MV-4-11 (cell line): ENCODE measurements around the gene EMC10.

Experiments used
- DNase-seq: peaks from one replicate; lab custom pipeline; 2025; lab: John Stamatoyannopoulos, UW

Gene EMC10

DNA sequence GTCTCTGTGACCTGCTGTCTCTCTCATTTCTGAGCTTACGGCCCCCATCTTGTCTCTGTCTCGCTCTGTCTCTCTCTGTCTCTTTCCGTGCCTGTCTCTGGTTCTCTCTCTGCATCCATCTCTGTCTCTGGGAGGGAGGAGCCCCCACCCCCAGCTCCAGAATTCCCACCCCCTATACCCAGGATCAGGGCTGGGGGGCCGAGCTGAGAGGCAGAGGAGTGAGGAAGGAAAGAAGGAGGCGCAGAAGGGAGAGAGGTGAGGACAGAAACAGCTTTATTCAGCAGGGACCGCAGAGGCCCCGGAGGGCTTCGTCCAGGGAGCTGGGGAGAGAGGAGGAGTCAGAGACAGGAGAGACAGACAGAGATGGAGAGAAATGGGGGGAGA, 20.7 kb downstream of the EMC10 start:
- no peak for DNase-seq

DNA sequence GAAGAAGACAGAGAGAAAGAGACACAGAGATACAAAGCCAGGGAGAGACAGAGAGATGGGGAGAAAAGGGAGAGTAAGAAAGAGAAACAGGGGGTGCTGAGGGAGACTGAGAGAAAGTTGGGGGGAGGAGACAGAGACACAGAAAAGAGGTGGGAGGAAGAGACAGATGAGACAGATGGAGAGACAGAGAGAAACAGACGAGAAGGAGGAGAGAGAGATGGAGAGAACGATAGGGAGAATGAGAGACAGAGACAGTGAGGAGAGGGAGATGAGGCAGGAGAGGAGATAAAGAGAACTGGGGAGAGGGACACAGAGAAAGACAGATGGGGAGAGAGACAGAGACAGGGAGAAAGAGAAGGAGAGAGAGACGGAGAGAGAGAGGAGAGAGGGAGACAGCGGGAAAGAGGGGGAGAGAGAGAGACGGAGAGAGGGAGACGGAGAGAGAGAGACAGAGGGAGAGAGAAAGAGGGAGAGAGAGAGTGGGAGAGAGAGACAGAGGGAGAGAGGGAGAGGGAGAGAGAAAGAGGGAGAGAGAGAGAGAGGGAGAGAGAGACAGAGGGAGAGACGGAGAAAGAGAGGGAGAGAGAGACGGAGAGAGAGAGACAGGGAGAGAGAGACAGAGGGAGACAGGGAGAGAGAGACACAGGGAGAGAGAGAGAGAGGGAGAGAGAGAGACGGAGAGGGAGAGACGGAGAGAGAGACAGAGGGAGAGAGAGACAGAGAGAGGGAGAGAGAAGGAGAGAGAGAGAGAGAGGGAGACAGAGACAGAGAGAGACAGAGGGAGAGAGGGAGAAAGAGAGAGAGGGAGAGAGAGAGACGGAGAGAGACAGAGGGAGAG, 22.1 kb downstream of the EMC10 start:
- DNase-seq: no peak

DNA sequence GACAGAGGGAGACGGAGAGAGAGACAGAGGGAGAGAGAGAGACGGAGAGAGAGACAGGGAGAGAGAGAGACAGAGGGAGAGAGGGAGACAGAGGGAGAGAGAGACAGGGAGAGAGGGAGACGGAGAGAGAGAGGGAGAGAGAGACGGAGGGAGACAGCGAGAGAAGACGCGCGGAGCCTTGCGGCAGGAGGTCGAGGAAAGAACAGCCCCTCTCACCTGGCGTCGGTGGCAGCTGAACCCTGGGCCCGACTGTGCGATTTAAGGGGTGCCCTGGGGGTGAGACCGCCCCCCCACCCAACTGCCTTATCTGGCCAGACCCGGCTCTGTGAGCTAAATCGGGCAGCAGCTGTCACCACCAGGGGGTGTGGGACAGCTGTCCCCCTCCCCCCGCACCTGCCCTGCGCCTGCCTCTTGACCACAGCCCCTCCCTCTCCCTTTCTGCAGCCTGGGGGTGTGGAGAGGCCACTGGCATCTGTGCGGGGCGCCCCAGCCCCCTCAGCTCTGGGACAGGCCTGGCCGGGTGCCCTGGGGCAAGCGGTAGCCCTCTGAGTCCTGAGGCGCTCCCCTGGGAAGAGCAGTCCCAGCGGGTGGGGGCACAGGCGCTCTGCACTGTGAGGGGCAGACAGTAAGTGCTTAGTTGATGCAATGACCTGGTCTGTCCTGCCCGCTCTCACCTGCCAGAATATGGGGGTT, 23.9 kb downstream of the EMC10 start:
- no peak for DNase-seq

DNA sequence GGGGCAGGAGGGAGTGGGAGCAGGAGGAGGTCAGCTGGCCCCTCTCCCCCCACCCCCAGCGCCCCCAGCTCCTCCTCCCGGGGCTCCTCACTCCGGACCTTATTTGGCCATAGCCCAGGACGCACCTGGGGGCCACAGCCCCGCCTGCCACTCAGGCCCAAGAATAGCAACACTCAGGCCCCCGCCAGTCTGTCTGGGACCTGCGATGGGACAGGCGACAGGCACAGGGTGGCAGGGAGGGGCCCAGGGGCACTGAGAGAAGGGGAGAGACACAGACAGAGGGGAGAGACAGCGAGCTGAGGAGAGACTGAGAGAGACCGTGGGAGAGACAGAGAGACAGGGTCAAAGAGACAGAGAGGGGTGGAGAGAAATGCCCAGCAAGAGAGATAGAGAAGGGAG, 24.4 kb downstream of the EMC10 start:
- DNase-seq: no peak

DNA sequence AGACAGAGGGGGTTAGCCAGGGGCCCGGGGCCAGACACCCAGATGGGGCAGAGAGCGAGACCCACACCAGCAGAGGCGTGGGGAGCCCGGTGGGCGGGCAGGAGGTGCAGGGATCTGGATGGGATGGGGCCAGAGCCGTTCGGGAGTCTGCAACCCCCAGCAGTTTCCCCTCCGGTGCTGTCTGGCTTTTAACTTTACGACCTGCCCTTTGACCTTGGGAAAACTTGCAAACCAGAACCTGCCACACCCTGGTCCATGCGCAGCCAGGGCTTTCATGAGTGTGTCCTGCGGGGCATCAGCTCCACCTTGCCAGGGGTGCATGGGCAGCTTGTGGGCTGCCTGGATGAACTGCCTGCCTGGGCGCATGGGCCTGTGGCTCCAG, 24.9 kb downstream of the EMC10 start:
- no peak for DNase-seq

DNA sequence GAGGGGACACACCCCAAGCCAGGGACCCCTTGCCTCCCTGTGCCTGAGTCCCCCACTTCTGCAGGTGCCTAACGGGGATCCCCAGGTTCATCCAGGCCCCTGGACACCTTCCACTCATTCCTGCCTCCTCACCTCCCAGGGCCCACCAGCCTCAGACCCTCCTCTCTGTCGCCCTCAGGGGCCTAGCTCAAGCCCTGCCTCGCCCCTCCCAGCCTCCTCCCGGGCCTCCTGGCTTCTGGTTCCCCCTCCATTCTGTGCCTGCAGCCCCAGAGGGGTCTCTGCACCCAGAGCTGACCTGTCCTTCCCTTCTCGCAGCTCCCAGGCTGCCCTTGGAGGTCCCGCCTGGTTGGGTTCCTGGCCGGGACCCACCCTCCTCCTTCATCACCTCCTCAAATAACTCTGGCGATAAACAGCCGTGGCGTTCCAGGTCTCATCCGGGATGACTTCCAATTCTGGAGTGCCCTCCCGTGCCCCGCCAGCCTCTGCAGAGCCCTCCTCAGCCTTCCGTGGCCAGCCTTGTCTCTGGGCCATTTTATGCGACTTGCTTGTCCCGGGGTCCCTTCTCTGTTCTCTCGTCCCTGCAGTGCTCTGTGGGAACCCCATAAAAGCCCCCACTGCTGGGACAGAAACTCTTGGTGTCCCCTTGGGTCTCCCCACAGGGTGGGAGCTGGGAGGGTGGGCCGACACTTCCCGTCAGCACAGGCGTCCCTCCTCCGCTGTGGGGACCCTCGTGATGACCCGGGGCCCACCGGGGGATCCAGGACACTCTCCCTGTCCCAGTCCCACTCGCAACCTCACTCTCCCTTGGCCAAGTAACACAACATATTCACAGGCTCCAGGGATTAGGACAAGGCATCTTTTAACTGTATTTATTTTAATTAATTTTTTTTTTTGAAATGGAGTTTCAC, 25.5 kb downstream of the EMC10 start:
- no peak for DNase-seq

DNA sequence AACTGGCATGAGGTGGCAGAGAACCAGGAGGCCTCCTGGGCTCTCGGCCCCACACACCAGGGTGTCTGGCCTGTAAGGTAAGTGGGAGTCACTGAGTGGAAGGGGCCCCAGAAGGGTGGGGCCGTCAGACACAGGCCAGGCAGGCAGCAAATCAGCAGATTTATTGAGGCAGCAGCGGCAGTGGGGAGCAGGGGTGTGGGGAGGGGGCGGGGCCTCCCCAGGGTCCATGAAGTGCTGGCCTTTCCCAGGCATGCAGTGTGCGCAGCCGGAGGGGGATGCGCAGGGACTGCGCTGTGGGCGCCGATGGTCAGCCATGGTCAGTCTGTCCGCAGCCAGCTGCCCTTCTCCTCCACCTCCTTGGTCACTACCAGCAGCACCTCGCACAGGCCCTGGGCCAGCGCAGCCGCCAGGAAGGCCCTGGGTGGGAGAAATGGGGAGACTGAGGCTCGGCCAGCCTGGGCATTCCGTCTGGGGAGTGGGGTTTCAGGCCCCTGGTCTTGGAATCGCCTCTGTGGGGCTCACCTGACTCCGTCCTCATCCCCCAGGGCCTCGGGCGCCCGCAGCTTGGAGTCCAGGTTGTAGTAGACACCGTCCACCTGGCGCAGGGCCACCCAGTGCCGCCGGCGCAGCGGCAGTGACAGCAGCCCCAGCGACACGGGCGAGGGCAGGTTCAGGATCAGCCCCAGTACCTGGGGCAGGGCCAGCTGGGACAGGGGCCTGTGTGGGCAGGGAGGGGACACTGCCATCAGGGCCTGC, 29.7 kb downstream of the EMC10 start:
- DNase-seq: no peak

DNA sequence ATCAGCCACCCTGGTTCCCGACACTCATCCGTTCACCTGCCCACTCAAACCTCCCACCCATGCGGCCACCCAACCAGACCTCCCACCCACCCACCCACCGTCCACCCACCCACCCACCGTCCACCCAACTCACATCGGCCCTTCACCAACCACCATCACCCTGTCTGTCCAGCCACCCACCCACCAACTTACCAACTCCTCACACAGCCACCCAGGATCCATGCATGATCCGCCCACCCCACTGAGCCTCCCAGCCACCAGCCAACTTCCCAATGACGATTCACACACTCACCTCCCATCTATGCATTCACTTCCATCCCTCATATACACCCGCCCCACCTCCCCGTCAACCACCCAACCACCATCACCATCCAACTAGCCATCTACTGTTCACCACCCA, 30.4 kb downstream of the EMC10 start:
- no peak for DNase-seq

DNA sequence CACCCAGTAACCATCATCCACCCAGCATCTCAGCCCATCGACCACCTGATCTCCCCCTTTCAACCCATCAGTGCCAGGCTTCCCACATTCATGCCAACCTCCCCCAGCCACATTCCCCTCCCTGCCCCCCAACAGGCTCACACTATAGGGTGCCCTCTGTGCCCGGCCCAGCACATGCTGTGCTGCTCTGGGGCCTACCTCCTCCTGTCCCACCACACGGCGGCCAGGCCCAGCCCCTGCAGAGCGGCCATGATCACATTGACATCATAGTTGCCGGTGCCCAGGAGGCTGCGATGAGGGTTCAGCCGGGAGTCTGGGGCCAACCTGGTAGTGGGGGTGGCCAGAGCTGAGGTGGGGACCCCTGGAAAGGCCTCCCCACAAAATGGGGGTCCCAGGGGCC, 31.1 kb downstream of the EMC10 start:
- DNase-seq: no peak

DNA sequence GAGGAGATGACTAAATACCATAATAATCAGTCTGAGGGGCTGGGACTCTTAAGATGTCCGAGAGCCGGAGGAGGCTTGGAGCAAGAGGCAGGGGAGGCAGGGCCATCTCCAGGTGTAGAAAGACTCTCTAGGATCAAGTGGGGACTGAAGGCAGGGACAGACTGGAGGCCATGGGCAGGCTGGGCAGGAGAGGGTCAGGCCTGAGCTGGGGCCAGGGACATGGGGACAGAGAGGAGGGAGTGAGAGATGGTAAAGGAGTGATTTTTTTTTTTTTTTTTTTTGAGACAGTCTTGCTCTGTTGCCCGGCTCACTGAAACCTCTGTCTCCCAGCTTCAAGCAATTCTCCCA, 32.5 kb downstream of the EMC10 start:
- no peak for DNase-seq

DNA sequence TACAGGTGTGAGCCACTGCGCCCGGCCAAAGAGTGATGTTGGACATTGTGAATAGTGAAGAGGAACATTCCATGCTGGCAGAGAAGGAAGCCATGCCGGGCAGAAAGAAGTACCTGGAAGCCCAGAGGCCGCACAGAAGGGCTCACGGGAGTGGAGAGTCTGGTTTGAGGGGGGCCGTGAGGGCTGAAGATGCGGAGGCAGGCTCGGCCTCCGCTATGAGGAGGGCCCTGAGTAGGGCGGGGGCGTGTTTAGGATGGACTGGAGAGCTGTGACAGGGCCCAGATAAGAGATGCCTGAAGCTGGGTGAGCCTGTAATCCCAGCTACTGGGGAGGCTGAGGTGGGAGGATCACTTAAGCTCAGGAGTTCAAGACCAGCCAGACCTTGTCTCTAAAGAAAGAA, 33.1 kb downstream of the EMC10 start:
- DNase-seq: no peak

DNA sequence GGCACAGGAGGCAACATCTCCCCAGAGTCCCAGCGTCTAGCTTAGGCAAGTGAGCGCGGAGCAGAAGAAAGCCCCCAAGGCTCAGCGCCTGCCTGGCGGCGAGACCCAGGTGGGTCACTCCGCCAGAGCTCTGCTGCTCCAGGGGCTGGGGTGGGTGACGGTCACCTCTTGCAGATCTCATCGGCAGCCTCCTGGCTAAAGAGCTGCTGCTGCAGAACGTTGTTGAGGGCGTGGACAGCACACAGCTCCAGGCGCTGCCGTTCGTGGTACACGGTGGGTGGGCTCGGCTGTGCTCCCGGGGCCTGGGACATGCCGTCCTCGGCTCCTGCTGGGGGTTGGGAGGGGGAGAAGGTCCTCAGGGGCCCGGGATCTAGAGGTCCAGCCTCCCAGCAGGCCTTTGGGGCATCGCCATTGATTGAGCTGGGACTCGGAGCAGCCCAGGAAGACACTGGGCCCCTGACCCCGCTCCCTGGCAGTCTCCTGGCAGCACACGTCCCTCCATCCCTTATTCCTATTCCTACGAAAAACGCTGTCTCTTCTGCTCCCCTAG, 33.9 kb downstream of the EMC10 start:
- DNase-seq: no peak

DNA sequence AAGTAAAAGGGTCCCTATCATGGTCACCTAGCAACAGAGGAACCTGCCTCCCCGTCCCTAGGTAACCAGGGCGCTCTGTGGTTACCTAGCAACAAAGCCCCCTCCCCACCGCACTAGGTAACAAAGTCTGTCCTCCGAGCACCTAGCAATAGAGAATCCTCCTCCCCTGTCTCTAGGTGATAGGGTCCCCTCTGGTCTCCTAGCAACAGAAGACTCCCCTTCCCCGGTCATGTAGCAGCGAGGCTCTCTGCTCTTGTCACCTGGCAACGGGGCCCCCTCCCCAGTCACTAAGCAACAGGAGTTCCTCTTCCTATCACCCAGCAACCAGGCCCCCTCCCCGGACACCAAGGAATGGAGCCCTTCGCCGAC, 34.4 kb downstream of the EMC10 start:
- no peak for DNase-seq

DNA sequence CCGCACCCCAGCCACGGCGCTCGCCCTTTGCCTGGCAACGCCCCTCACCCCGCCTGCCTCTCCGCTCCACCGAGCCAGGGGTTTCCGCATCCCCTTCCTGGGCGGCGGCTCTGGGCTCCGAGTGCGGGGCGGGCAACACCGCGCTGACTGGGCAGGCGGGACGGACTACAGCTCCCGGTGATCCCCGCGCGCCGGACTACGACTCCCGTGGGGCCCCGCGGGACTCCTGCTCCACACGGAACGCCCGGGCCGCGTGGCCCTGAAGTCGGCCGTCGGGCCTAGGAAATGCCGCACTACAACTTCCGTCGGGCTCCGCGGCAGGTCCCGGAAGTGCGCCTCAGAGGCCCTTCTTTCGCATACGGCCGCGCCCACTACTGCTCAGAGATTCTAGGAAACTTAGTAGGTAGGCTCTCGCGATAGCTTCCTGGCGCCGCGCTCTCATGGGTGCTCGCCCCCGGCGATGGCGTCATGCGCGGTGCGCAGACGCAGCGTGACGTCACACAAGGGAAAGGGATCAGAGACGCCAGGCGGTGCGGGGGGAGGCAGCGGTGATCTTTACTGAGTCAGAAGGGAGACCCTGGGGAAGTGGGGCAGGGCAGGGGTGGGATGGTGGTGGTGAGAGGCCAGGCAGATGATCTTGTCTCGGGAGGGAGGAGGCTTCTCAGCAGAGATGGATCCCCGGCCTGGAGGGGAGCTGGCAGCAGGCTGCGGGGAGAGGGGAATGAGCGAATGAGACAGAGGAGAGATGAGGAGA, 34.9 kb downstream of the EMC10 start, which contains the start of gene JOSD2:
JOSD2 (minus strand) TSS at position 123 of the 754 bp plus-strand sequence. CDS start 760 bp downstream, outside the sequence.
- peak; percentile 100 for DNase-seq

DNA sequence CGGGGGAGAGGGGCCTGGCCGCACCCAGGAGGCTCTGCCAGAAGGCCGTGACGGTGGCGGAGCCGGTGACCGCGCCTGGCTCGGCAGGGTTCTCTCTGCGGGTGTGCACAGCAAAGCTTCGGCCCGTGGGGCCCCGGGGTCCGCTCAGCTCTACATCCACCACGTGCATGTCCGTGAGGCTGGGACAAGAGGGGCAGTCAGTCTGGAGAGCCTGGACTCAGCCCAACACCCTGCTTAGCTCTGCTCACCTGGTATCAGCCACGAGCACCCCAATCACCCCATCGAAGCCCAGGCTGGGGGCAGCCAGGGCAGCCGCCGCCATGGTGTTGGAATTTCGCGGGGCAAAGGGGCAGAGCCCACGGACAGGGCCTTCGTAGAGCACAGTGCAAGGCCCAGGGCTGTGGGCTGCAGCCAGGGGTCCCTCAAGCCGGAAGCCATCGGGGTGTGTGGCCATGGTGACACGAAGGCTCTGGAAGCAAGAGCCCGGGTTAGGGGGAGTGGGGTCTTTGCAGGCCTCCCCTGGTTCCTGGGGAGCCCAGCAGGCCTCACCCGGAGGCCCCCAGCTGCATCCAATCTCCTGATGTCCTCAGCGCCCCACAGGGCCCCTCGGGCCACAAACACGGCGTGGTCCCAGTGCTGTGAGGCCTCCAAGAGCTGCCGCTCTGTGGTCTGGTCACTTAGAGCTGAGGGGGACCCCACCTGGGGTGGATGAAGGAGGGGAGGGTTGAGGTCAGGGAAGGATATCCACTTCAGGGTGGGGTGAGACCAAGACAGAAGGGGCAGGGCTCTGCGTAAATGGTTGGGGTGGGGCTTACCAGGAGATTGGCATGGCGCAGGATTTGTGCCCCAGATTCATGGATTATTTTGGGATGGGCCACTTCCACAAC, 36.0 kb downstream of the EMC10 start:
- DNase-seq: no peak

DNA sequence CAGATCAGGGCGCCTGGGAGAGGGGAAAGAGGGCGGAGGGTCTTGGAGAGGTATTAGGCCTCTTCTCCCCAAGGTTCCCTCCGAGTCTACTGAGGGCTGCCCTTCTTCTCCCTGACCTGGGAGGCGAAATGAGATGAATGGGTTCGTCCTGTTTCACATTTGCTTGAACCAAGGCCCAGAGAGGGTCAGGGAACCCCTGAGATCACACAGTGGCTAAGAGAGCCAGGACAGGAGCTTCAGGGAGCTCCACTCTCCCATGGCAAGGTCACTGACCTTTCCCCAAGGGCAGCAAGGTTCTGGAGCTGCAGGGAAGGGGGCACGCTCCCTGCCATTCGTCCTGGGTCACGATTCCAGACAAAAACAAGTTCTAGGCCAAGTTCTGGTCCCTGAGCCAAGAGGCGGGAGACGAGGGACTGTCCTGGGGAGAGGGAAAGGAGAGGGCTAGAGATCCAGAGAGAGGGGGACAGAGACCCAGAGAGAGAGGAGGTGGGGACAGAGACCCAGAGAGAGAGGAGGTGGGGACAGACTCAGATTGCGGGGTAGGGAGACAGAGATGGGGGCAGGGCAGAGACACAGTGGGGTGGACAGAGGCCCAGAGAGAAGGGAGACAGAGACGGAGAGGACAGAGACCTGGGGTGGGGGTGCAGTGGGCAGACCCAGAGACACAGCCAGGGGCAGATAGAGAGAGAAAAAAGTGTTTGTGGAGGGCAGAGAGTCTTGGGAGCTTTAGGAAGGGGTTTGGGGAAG, 36.9 kb downstream of the EMC10 start:
- DNase-seq: no peak

DNA sequence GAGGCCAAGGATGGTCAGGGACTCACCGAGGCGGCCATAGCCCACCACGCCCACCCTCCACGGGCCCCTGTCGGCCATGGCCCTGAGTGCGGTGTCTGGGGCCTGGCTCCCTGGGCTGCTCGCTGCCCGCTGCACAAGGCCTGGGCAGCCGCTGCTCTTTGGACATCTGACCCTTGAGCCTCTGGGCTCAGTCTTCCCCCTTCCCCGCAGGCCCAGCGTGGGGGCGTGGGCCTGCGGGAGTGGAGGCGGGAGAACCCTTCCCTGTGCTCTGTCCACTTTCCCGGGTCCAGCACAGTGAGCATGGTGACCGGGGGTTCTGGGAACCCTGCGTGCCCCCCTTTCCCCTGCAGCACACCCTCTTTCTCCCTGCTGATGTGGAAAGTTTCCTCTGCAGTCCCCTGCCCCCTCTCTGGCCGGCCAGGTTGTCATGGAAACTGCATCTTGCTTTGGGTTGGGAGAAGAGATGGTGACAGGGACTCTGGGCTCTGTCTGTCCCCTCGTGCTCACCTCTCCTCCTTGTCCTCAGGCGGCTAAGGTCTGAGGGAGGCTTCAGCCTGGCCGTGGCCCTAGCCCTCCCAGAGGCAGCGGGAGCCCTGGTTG, 37.5 kb downstream of the EMC10 start, which contains the start of gene ASPDH:
ASPDH (minus strand) TSS at position 168 of the 600 bp plus-strand sequence; CDS start at position 78, 90 bp downstream.
- no peak for DNase-seq

DNA sequence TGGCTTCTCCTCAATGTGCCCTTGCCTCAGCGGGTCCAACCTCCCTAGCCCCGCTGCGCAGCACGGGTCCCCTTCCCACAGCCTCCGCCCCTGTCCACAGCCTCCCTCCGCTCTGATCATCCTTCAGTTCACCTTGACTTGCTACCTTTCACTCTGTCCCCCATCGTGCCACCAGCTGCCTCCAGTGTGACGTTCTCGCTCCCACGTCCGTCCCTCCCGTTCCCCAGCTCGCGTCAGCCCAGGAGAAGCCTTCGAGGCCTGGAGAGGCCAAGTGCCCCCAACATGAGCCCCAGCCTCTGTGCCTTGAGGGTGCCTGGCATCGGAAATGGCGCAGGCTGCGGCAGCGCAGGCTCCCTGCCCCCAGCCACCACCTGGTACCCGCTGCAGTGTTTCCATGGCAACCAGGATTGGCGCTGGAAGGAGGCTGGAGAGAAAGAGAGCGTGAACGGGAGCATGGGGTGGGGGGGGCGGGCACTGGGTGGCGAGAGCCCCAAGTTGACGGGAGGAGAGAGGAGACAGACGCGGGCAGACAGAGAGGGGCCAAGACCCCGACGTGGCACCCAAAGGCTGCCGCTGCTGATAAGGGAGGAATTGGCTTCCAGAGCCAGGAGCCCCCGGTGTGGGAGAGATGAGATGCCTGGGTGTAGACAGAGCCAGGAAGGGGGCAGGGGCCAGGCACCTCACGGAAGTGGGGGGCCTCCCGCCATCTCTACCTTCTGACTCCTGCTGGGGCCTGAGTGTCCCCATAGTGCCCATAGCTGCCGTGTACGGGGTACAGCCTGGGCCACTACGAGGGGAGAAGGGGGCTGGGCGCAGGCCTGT, 38.2 kb downstream of the EMC10 start:
- no peak for DNase-seq
